Thymus (tissue), 11 donors: Measurements from ENCODE around the gene CDCP1. TPM values are rescaled to one million over a fixed set of nuclear protein-coding genes. Genes with fewer than 3 reads are reported as not detected.
"Not testable (repeated sequence)": the region's sequence is repeated elsewhere in the genome, so short reads cannot be mapped to it uniquely, and the experiment has no call there.

Experiments used
- DNase-seq, 9 donors: peaks; one replicate each; pipeline ENCODE4 v3.0.0-alpha.2; 2013; ENCODE audit warnings: low spot score in 9 of 9, low read depth in 6 of 9, missing footprints in 1 of 9
- H3K27ac ChIP-seq, 2 donors: one replicate each; pipeline ENCODE4 v1.5.1; 2013; ENCODE audit warnings: control low read depth in 1 of 2, low read depth in 1 of 2, low read length in 1 of 2, mild to moderate bottlenecking in 1 of 2, moderate library complexity in 1 of 2
- H3K27me3 ChIP-seq, 2 donors: one replicate each; pipeline ENCODE4 v1.5.1; 2013; ENCODE audit warnings: low read length in 1 of 2; ENCODE audit not compliant: control insufficient read depth in 2 of 2, insufficient read depth in 1 of 2
- H3K36me3 ChIP-seq, 2 donors: one replicate each; pipeline ENCODE4 v1.5.1; 2013; ENCODE audit warnings: low read length in 1 of 2, mild to moderate bottlenecking in 1 of 2, moderate library complexity in 1 of 2; ENCODE audit not compliant: control insufficient read depth in 2 of 2, insufficient read depth in 2 of 2
- H3K4me1 ChIP-seq, 2 donors: one replicate each; pipeline ENCODE4 v1.5.1; 2013; ENCODE audit warnings: low read length in 2 of 2; ENCODE audit not compliant: control insufficient read depth in 2 of 2, insufficient read depth in 2 of 2
- H3K4me3 ChIP-seq, 2 donors: one replicate each; pipeline ENCODE4 v1.5.1; 2013; ENCODE audit warnings: low read length in 2 of 2, control low read depth in 1 of 2, mild to moderate bottlenecking in 1 of 2
- H3K9me3 ChIP-seq, 2 donors: one replicate each; pipeline ENCODE4 v1.5.1; 2013; ENCODE audit warnings: low read length in 1 of 2, mild to moderate bottlenecking in 1 of 2; ENCODE audit not compliant: control insufficient read depth in 2 of 2, insufficient read depth in 1 of 2
- WGBS: extraction: QIAGEN DNeasy Blood & Tissue Kit; methylation state at CpG from one replicate; pipeline ENCODE4 v1.1.7; 2013; 5-methylcytosine and 5-hydroxymethylcytosine counted together
- polyA plus RNA-seq: library from polyadenylated mRNA; stranded (reverse); fragments of 200-250 nt; gene quantifications from one replicate; pipeline ENCODE4 v1.2.3, GENCODE V29; 2013
- total RNA-seq: library from RNA; stranded (reverse); fragments of 120-200 nt; gene quantifications from one replicate; pipeline ENCODE4 v1.2.4, GENCODE V29; 2013
- donor health status: healthy.

Gene CDCP1
- total and polyA plus RNA-seq, 2 donors = 0.52 to 2.3 TPM

DNA sequence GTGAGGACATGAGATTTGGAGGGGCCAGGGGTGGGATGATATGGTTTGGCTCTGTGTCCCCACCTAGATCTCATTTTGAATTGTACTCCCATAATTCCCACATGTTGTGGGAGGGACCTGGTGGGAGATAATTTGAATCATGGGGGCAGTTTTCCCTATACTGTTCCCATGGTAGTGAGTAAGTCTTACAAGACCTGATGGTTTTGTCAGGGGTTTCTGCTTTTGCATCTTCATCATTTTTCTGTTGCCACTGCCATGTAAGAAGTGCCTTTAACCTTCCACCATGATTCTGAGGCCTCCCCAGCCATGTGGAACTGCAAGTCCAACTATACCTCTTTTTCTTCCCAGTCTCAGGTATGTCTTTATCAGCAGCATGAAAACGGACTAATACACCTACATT lies 67.9 kb downstream of the CDCP1 start:
- H3K9me3 ChIP-seq = peaks cover 0 to 11% of the 10 kb centered on the region in 2 donors
- H3K27me3 ChIP-seq, H3K4me3 ChIP-seq, H3K4me1 ChIP-seq, H3K36me3 ChIP-seq, H3K27ac ChIP-seq, DNase-seq: not testable (repeated sequence)
- 98% methylated on average over 1 of the region's 1 CpG for WGBS

- Histone ChIP-seq H3K27ac (no peak overlapping the region), H3K4me3 (no peak overlapping the region)
- WGBS = 88% methylated on average over 11 of the region's 11 CpGs
Observed at GRCh38 chr3:45075821-45076625, 70.2 kb downstream of the CDCP1 start.

GRCh38 chr3:45071075-45071474 lies 75.1 kb downstream of the CDCP1 start:
- Histone ChIP-seq H3K9me3 (peaks cover 0 to 3% of the 10 kb centered on the region in 2 donors), H3K4me3 (no peak overlapping the region), H3K36me3 (no peaks in the 10 kb centered on the region), H3K27me3 (no peaks in the 10 kb centered on the region), H3K27ac (no peak overlapping the region), H3K4me1 (no peaks in the 10 kb centered on the region)
- DNase-seq = no peak

More at GRCh38 chr3:45075821-45076625, 70.2 kb downstream of the CDCP1 start:
- DNase-seq = no peak
- no peaks in the 10 kb centered on the region for H3K27me3 ChIP-seq
- peaks cover 0 to 7% of the 10 kb centered on the region in 2 donors for H3K9me3 ChIP-seq
- peaks cover 0 to 5% of the 10 kb centered on the region in 2 donors for H3K4me1 ChIP-seq
- no peaks in the 10 kb centered on the region for H3K36me3 ChIP-seq

GRCh38 chr3:45067941-45068340 lies 78.2 kb downstream of the CDCP1 start:
- Histone ChIP-seq H3K27ac (no peak overlapping the region), H3K4me1 (peaks cover 0 to 3% of the 10 kb centered on the region in 2 donors), H3K36me3 (no peaks in the 10 kb centered on the region), H3K9me3 (peaks cover 0 to 3% of the 10 kb centered on the region in 2 donors), H3K4me3 (no peak overlapping the region), H3K27me3 (no peaks in the 10 kb centered on the region)
- DNase-seq = no peak
- WGBS = 98% methylated on average over 3 of the region's 3 CpGs

GRCh38 chr3:45067486-45067885 lies 78.7 kb downstream of the CDCP1 start:
- no peak for DNase-seq
- Histone ChIP-seq H3K27me3 (no peaks in the 10 kb centered on the region), H3K4me1 (peaks cover 0 to 3% of the 10 kb centered on the region in 2 donors), H3K36me3 (no peaks in the 10 kb centered on the region), H3K9me3 (peaks cover 0 to 3% of the 10 kb centered on the region in 2 donors), H3K4me3 (no peak overlapping the region), H3K27ac (no peak overlapping the region)
- WGBS = 95% methylated on average over 3 of the region's 4 CpGs

DNA sequence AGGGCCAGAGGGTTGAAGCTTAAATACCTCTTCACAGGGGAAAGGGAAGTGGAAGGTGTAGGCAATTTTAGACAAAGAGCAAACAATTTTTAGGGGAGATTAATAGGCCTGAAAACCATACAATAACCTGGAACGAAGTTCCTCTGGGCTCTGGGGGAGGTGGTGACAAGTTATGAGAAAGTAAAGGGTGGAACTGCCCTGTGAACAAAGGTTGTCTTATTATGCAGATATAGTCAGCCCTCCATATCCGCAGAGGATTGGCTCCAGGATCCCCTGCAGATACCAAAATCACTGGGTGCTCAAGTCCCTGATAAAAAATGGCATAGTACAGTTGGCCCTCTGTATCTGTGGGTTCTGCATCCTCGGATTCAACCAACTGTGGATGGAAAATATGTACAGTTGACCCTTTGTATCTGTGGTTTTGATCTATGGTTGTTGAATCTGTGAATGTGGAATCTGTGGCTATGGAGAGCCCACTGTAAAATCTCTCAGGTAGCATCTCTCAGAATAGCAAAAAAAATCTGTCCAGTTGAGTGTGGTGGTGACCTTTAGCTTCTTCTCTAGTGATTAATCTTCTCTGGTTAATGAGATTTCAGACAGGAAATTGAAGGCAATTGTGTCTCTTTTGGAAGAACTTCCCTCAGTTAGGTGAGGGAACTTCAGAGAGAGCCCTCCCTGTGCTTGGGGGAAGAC lies 79.9 kb downstream of the CDCP1 start:
- no peaks in the 10 kb centered on the region for H3K27me3 ChIP-seq
- peaks cover 0 to 3% of the 10 kb centered on the region in 2 donors for H3K4me1 ChIP-seq
- H3K9me3 ChIP-seq = peaks cover 0 to 3% of the 10 kb centered on the region in 2 donors
- DNase-seq = no peak
- H3K27ac ChIP-seq = no peak overlapping the region
- WGBS = 94% methylated on average over 3 of the region's 3 CpGs
- no peak overlapping the region for H3K4me3 ChIP-seq
- no peaks in the 10 kb centered on the region for H3K36me3 ChIP-seq

- Histone ChIP-seq H3K27me3 (no peaks in the 10 kb centered on the region), H3K9me3 (no peaks in the 10 kb centered on the region), H3K36me3 (no peaks in the 10 kb centered on the region), H3K27ac (no peak overlapping the region), H3K4me3 (no peak overlapping the region), H3K4me1 (peaks cover 0 to 3% of the 10 kb centered on the region in 2 donors)
- DNase-seq = no peak
- WGBS = 95% methylated on average over 1 of the region's 1 CpG
Observed at GRCh38 chr3:45065373-45065720, 80.8 kb downstream of the CDCP1 start.

DNA sequence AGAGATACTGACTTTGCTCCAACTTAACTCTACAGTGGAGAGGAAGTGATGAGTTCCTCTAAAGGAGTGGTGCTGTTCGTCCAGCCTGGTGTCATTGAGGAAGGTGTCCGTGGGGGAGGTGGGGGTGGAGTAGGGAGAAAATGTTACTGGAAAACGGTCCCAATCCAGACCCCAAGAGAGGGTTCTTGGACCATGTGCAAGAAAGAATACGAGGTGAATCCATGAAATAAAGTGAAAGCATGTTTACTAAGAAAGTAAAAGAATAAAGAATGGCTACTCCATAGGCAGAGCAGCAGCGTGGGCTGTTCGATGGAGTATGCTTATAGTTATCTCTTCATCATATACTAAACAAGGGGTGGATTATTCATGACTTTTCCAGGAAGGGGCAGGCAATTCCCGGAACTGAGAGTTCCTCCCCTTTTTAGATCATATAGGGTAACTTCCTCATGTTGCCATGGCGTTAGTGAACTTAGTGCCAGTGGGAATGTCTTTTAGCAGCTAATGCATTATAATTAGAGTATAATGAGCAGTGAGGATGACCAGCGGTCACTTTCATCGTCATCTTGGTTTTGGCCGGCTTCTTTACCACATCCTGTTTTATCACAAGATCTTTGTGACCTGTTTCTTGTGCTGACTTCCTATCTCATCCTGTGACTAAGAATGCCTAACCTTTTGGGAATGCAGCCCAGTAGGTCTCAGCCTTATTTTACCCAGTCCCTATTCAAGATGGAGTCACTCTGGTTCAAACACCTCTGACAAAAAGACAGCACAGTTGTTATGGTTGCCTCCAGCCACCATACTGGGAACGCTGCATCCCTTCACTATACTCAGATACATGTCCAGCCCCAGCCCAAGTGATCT lies 81.4 kb downstream of the CDCP1 start:
- DNase-seq = no peak
- no peak overlapping the region for H3K27ac ChIP-seq
- H3K4me3 ChIP-seq = no peak overlapping the region
- peaks cover 0 to 3% of the 10 kb centered on the region in 2 donors for H3K4me1 ChIP-seq
- H3K36me3 ChIP-seq = no peaks in the 10 kb centered on the region
- H3K9me3 ChIP-seq = no peaks in the 10 kb centered on the region
- H3K27me3 ChIP-seq = no peaks in the 10 kb centered on the region
- 29% methylated on average over 12 of the region's 12 CpGs for WGBS

GRCh38 chr3:45062697-45063070 lies 83.5 kb downstream of the CDCP1 start:
- Histone ChIP-seq H3K4me3 (no peak overlapping the region), H3K27ac (no peak overlapping the region), H3K27me3 (no peaks in the 10 kb centered on the region), H3K9me3 (no peaks in the 10 kb centered on the region), H3K4me1 (peaks cover 0 to 3% of the 10 kb centered on the region in 2 donors), H3K36me3 (no peaks in the 10 kb centered on the region)
- WGBS = 98% methylated on average over 1 of the region's 1 CpG
- DNase-seq = no peak
